Keratinocyte (primary cell): ENCODE measurements around the gene LDLRAD4. TPM values are rescaled to one million over a fixed set of nuclear protein-coding genes. Genes with fewer than 3 reads are reported as not detected.

Experiments
- DNase-seq: peaks from one replicate; pipeline ENCODE4 v3.0.0-alpha.2; 2011; ENCODE audit warnings: low read depth, missing footprints, low spot score
- FAIRE-seq: peaks from 2 replicates; lab custom pipeline; 2011; peaks lifted over from hg19 to GRCh38; lab: Jason Lieb, UNC
- H2AFZ ChIP-seq: 2 replicates; pipeline ENCODE4 v1.6.0; 2012; ENCODE audit warnings: low read length, control low read depth, inconsistent platforms; ENCODE audit not compliant: control insufficient read depth
- H3K27ac ChIP-seq: 2 replicates; pipeline ENCODE4 v1.5.1; 2011; ENCODE audit warnings: low read length; ENCODE audit not compliant: control insufficient read depth, insufficient read depth
- H3K27me3 ChIP-seq: 3 replicates; pipeline ENCODE4 v1.6.0; 2011; ENCODE audit warnings: low read length; ENCODE audit not compliant: control insufficient read depth, insufficient read depth; ENCODE audit errors: extremely low read depth
- H3K36me3 ChIP-seq, 2 experiments: 2 replicates in 1 of 2; 3 replicates in 1 of 2; pipeline ENCODE4 v1.5.1; 2011; ENCODE audit warnings: low read length in 2 of 2, mild to moderate bottlenecking in 1 of 2; ENCODE audit not compliant: control insufficient read depth in 2 of 2, insufficient read depth in 2 of 2; ENCODE audit errors: extremely low read depth in 1 of 2
- H3K4me1 ChIP-seq: 3 replicates; pipeline ENCODE4 v1.5.1; 2011; ENCODE audit warnings: low read length; ENCODE audit not compliant: control insufficient read depth, insufficient read depth; ENCODE audit errors: extremely low read depth
- H3K4me2 ChIP-seq: 3 replicates; pipeline ENCODE4 v1.6.0; 2011; ENCODE audit warnings: low read depth, low read length; ENCODE audit not compliant: control insufficient read depth, insufficient read depth; ENCODE audit errors: extremely low read depth
- H3K4me3 ChIP-seq, 3 experiments: fragments of 200-600 bp in 1 of 3; sonication (generic) in 1 of 3; 2 replicates in 2 of 3; 3 replicates in 1 of 3; pipeline ENCODE4 v1.5.1; 2011 to 2016; ENCODE audit warnings: low read length in 3 of 3, mild to moderate bottlenecking in 3 of 3, control low read depth in 2 of 3, inconsistent platforms in 1 of 3, low read depth in 1 of 3, mixed read lengths in 1 of 3, mixed run types in 1 of 3, moderate library complexity in 1 of 3; ENCODE audit not compliant: control insufficient read depth in 2 of 3, insufficient read depth in 2 of 3; ENCODE audit errors: extremely low read depth in 1 of 3
- H3K79me2 ChIP-seq: 2 replicates; pipeline ENCODE4 v1.6.0; 2012; ENCODE audit warnings: low read length; ENCODE audit not compliant: control insufficient read depth, insufficient read depth
- H3K9ac ChIP-seq: 3 replicates; pipeline ENCODE4 v1.6.0; 2011; ENCODE audit warnings: low read length; ENCODE audit not compliant: control insufficient read depth, insufficient read depth; ENCODE audit errors: extremely low read depth
- H3K9me1 ChIP-seq: 3 replicates; pipeline ENCODE4 v1.6.0; 2011; ENCODE audit warnings: low read length; ENCODE audit not compliant: control insufficient read depth, insufficient read depth; ENCODE audit errors: extremely low read depth
- H3K9me3 ChIP-seq: 2 replicates; pipeline ENCODE4 v1.5.1; 2012; ENCODE audit warnings: low read depth, low read length; ENCODE audit not compliant: control insufficient read depth
- H4K20me1 ChIP-seq: 3 replicates; pipeline ENCODE4 v1.6.0; 2011; ENCODE audit warnings: low read length; ENCODE audit not compliant: control insufficient read depth, insufficient read depth; ENCODE audit errors: extremely low read depth
- CTCF ChIP-seq, 3 experiments: IDR thresholded peaks in 1 of 3; conservative IDR thresholded peaks in 1 of 3; optimal IDR thresholded peaks in 1 of 3; 2 replicates in 2 of 3; 3 replicates in 1 of 3; pipeline versions ENCODE3 to v1.5.1; 2011; ENCODE audit warnings: low read length in 3 of 3, mild to moderate bottlenecking in 3 of 3, moderate library complexity in 2 of 3, control low read depth in 1 of 3, inconsistent platforms in 1 of 3; ENCODE audit not compliant: insufficient read depth in 2 of 3; ENCODE audit errors: extremely low read depth in 1 of 3
- EZH2 ChIP-seq: IDR thresholded peaks from one replicate; pipeline ENCODE4 v1.6.1; 2012; ENCODE audit warnings: inconsistent platforms, mild to moderate bottlenecking, low read length, moderate library complexity
- dilution Hi-C: fragments of 300-500 bp; cut with MboI; formaldehyde crosslinking; loops from one replicate; pipeline ENCODE4 v1.7.0; 2020; ENCODE audit warnings: low sequenced_read_pairs; ENCODE audit not compliant: extremely low pct_ligation_motif_present
- polyA plus RNA-seq, 5 experiments: library from polyadenylated mRNA; depleted of rRNA in 3 of 5; stranded (reverse) in 3 of 5; stranded (forward) in 1 of 5; unstranded in 1 of 5; fragments of >200 nt; gene quantifications; 1 replicate in 1 of 5; 2 replicates in 3 of 5; 3 replicates in 1 of 5; pipeline versions ENCODE4 v1.2.1 to v1.2.3, GENCODE V29; 2011 to 2012; ENCODE audit warnings: missing spikeins in 2 of 5, low read depth in 1 of 5, low replicate concordance in 1 of 5

LDLRAD4 gene
- polyA plus RNA-seq, 1 donor (not counting 4 experiments of a cell fraction or from before 2014, with no cell fraction given), result not detected

GRCh38 chr18:13291745-13292447 is 73.3 kb downstream of the LDLRAD4 start:
- dilution Hi-C loops, result no loop called here
- H3K79me2 ChIP-seq, result no peaks in the 10 kb centered on the region
- no peak overlapping the region for H2AFZ ChIP-seq
- no peak for FAIRE-seq
- no peak for TF ChIP-seq EZH2
- H4K20me1 ChIP-seq, result no peaks in the 10 kb centered on the region
- no peaks in the 10 kb centered on the region for H3K36me3 ChIP-seq
- H3K9me1 ChIP-seq, result no peaks in the 10 kb centered on the region
- no peak overlapping the region for H3K4me3 ChIP-seq
- no peaks in the 10 kb centered on the region for H3K4me1 ChIP-seq
- H3K9me3 ChIP-seq, result no peaks in the 10 kb centered on the region
- DNase-seq, result no peak
- no peak overlapping the region for H3K4me2 ChIP-seq
- no peaks in the 10 kb centered on the region for H3K27me3 ChIP-seq
- H3K9ac ChIP-seq, result no peak overlapping the region
- no peak overlapping the region for H3K27ac ChIP-seq

GRCh38 chr18:13292736-13293135 is 74.2 kb downstream of the LDLRAD4 start:
- dilution Hi-C loops, result no loop called here

More at GRCh38 chr18:13292736-13293135, 74.2 kb downstream of the LDLRAD4 start:
- Histone ChIP-seq H3K9me3 (no peaks in the 10 kb centered on the region), H4K20me1 (no peaks in the 10 kb centered on the region), H3K27ac (no peak overlapping the region), H3K36me3 (no peaks in the 10 kb centered on the region), H3K79me2 (no peaks in the 10 kb centered on the region), H3K4me1 (no peaks in the 10 kb centered on the region), H3K9ac (no peak overlapping the region), H3K27me3 (no peaks in the 10 kb centered on the region), H2AFZ (no peak overlapping the region), H3K4me2 (no peak overlapping the region), H3K9me1 (no peaks in the 10 kb centered on the region), H3K4me3 (no peak overlapping the region)
- TF ChIP-seq CTCF (optimal IDR thresholded peaks at IDR 0.05 in 1 of 3, IDR thresholded peaks at IDR 0.05 in 1 of 3, conservative IDR thresholded peaks at IDR 0.05 in 1 of 3; ENCODE audit: extremely low read depth in 1 of 3, insufficient read depth in 2 of 3, low read length in 3 of 3), result no peak
- TF ChIP-seq EZH2, result no peak
- DNase-seq, result no peak
- no peak for FAIRE-seq
